GM19324 (cell line): Measurements from ENCODE around the gene SIL1.
"Not testable (repeated sequence)": the region's sequence is repeated elsewhere in the genome, so short reads cannot be mapped to it uniquely, and the experiment has no call there.

Experiments used
- ATAC-seq: cut with Tn5 transposase; IDR thresholded peaks from one replicate; pipeline ENCODE4 v1.9.1; 2021; ENCODE audit warnings: mild to moderate bottlenecking, moderate library complexity; ENCODE audit not compliant: unreplicated experiment, low FRiP score

The SIL1 gene

DNA sequence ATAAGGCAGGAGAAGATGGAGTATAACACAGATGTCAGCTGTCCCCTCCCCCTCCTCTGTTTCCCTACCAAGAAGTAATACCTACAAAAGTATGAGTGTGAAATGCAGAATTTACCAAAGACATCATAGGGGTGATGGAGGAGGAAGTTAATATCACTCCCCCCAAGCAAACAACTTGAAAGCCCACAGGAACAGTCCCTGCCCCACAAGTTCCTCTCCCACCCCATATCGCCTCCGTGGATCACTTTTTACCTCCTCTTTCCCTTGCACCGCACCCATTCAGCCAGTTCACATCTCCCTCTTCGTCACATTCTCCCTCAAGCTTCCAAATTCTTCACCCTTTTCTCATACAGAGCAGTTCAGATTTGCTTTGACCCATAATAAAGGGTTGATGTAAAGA lies 7.0 kb upstream of the SIL1 start:
- no peak for ATAC-seq

DNA sequence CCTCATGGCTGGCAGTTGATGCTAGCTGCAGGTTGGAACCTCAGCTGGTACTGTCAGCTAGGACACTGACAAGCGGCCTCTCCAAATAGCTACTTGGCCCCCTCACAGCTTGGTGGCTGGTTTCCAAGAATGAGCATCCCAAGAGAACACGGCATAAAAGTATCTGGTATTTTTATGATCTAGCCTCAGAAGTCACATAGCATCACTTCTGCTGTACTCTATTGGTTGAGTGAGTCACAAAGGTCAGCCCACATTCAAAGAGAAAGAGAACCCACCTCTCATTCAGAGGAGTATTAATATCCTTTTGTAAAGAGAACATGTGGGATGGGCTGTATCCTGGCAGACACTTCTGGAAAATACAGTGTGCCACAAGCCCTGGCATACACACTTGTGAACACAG lies 6.0 kb upstream of the SIL1 start:
- ATAC-seq: no peak

DNA sequence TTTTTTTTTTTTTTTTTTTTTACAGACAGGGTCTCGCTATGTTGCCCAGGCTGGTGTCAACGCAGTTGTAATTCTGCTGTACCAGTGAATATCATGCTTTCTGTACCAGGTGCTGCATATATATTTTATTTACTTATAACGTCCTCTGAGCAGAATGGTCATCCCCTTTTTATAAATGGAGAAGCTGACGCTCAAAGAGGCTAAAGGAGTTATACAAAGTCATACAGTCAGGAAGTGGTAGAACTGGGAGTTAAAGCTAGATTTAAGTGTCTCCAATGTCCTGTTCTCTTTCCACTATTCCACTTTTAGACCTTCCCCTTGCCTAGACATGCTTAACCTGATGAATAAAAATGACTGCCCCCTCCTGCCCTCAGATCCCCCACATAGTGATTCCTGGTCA lies 1.2 kb upstream of the SIL1 start:
- no peak for ATAC-seq

DNA sequence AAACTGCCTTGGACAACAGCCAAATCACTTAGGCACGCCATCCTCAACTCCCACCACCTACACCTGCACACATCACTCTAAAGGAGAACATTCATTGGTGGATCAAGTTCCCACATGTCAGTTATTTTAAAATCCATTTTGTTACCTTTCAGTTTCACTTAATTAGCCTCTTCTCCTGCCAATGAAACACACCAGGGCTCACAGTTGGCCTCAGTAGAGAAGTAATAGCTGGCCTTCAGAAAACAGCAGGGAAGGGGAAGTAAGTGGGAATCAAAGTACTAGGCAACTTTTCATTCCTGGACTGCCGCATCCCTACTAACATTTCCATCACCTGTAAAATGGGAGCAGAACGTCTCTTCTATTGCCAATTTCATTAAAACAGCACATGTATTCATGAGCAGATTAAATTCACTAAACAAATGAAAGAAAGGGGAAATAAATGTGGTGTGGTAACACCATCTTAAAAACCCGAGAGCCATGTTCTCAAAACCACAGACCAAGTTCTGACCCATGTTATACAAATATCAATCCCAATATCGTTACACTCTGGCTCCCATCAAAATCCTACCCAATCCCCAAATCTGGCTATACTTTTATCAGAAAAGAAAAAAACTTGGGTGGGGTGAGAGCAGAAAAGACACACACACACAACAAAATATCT lies 1.7 kb downstream of the SIL1 start:
- no peak for ATAC-seq

DNA sequence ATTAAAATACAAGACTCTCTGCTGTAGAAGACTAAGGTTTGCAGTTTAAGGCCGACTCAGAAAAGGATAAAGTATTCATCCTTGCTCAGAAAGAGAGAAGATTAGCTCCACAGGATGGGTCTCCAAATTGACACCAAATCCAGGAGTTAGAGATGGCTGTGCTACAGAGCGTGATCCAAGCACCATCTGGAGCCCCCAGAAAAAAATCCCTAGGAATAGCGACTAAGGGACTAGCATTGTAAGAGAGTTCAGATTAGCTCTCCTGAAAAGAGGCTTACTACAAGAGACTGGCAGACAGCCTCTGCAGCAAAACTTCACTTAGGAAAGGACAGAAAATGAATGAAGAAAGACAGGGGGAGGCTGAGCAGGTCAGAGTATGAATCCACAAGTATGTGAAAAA lies 3.7 kb downstream of the SIL1 start:
- no peak for ATAC-seq

DNA sequence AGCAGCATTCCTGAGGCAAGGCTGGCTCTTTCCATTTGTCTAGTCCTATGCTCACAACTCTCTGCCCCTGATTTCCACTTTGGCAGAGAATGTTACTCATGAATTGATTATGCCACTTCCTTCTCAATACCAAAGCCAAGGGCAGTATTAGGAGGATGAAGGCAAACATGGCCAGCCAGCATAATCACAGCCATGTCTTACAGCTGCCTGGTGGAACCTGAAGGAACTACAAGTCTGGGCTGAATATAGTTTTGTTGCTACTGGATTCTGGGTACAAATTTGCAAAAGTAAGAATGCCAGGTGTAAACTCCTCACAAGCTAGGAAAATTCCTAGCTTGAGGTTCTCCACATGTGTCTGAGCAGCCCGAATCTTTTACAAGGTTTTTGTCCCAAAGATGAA lies 4.2 kb downstream of the SIL1 start:
- no peak for ATAC-seq

DNA sequence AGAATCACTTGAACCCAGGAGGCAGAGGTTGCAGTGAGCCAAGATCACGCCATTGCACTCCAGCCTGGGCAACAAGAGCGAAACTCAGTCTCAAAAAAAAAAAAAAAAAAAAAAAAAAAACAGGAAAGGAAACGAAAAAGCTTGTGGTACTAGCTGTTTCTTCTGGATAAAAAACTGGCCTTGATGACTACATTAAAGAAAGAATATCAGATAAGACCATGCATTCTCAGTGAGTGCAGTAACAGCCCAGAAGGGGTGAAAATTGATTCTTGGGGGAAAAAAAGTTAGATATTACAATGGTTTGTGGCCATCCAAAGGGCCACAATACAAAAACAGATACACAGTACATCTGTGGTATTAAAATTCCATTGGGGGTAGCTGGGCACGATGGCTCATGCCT lies 5.3 kb downstream of the SIL1 start:
- ATAC-seq: not testable (repeated sequence)

DNA sequence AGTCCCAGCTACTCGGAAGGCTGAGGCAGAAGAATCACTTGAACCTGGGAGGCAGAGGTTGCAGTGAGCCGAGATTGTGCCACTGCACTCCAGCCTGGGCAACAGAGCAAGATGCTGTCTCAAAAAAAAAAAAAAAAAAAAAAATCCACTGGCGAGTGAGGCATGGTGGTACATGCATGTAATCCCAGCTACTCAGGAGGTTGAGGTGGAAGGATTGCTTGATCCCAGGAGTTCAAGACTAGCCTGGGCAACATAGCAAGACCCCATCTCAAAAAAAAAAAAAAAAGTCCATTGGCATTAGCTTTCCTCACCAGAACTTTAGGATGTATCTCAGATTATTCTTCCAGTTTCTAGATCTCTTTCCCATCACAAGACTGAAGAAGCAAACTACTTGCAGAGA lies 6.2 kb downstream of the SIL1 start:
- not testable (repeated sequence) for ATAC-seq

DNA sequence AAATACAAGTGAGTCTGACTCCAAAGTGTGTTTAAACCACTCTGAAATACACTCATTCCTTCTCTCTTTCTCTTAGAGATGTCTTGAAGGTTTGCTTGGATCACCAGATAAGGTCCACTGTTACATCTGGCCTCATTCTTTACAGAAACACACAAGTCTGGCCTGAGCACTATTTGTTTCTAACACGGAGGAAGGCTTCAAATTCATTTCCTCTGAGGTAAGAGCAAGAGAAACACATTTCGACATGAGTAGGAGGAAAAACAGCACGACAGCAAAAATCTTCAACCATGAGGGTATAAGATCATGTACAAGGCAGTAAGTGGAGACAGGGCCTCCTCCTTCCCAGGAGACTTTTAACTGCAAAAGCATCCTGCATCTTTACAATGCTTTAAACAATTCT lies 8.0 kb downstream of the SIL1 start:
- no peak for ATAC-seq

DNA sequence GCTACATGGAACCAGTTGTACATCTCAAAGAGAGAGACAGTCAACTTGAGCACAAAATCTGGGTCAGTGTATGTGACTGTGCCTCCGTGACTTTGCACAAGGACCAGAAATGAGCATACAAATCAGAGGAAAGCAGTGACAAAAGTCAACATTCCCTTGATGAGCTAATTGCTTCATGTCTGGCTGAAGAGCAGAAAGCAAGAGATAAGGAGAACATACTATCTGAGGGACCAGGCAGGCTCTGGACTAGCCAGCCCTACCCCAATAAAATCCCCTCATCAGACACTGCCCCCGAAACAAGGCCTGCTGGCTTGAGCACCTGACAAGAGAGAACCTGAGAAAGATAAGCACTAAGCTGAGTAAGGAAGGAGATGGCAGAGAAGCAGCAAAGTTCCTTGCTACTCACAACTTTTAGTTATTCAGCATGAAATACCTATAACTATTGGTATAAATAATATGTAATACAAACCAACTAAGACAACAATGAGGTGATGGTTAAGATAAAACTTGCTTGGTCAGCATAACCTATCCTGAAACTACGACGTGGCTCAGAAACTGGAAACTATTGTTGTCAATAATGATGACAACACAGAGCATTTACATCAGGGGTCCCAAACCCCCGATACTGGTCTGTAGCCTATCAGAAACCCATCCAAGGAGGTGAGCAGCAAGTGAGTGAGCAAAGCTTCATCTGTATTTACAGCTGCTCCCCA lies 9.5 kb downstream of the SIL1 start:
- ATAC-seq: no peak

DNA sequence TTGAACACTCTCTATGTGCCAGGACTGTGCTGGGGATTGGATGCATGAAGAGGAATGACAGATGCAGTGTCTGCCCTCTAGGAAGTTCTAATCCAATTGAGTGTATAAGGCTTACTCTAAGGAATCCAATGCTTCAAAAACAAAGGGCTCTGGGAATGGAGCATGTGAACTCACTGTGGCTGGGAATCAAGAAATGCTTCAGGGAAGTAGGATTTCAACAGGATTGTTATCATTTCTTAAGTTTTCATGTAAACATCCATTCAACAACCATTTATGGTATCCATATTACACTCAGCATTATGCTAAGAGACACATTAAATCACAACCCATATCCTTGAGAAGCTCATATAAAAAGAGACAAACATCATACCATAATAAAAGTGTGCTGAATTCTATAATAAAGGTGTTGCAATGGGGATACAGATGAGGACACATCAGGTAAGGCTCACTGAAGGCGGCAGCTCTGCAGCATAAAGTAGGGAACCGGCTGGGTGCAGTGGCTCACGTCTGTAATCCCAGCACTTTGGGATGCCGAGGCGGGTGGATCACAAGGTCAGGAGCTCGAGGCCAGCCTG lies 11.3 kb downstream of the SIL1 start:
- no peak for ATAC-seq

DNA sequence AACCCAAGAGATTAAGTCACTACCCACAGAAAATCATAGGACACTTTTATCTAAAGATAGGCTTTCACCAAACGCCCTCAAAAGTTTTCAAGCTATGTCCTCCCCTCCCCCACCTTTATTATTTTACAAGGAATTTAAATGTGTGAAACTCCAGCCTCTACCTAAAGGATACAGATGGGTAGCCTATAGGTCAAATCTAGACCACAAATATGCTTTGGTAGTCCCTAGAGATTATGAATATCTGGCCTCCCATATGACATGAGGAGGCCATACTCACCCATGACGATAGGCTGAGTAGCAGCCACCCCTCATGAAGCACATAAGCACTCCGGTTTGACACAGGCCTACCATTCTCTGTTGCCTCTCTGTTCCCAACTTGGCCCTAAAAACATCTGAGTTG lies 11.9 kb downstream of the SIL1 start:
- no peak for ATAC-seq

DNA sequence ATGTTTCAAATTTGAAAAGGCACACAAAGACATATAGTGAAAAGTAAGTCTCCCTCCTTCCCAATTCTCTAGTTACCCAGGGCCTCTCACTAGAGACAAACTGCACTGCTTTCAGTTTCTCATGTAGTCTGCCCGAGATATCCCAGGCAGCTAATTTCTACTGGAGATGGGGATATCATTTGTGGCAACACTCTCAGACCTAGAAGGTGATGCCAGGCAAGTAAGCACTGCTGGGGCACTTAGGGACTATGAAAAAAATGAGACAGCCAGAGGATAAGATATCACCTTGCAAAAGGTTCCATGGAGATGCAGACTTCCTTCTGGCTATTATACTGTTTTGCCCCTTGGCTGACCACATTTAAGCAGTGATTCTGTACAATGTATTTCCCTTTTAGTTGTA lies 12.6 kb downstream of the SIL1 start:
- ATAC-seq: no peak

DNA sequence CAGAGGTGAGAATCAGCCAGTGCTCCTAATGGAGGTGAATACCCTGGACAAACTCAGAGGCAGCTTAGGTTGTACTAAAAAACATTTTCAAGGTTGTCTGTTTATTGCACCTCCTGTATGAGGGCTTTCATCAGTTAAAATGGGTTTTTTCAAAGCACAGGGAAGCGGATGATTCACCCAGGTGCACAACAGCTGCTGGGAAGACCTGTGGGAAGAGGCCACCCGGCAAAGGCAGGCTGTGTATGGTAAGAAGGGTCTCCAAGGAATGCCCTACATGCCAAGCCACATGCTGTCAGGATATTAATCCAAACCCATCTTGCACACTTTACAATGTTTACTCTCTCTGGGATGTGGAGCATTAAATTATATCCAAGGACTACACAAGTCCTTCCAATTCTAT lies 14.7 kb downstream of the SIL1 start:
- ATAC-seq: no peak

DNA sequence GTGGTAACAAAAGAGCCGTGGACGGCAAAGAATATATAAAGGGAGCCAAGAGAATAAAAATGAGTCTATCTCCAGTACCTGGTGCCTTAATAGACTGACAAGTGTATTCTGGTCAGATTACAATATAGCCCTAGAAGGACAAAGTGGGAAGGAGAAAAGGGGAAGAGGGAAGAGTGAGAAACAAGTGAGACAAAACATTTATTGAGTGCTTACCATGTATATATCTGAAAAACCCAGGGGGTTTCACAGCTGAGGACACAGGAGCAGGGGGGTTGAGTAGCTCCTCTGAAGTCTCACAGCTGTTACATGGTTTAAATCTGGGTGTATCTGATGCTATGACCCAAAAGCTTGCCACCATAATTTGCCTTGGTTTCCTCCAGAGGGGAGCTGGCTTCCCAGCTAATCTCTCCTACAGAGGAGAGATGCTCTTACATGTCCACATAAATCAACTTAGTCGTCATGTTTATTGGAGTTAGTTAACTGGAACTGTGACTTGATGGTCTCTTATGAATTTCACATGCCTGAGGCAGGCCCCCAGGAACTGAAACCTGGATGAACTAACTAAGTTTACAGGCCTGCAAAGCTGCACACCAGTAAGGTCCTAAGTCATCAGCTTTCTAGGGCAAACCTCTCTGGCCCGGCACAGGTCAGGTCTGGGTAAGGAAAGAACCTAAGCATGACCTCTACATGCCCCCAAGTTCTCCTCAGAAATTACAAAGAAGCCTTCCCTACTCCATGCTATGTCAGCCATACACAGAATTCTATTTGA lies 15.5 kb downstream of the SIL1 start:
- ATAC-seq: no peak

DNA sequence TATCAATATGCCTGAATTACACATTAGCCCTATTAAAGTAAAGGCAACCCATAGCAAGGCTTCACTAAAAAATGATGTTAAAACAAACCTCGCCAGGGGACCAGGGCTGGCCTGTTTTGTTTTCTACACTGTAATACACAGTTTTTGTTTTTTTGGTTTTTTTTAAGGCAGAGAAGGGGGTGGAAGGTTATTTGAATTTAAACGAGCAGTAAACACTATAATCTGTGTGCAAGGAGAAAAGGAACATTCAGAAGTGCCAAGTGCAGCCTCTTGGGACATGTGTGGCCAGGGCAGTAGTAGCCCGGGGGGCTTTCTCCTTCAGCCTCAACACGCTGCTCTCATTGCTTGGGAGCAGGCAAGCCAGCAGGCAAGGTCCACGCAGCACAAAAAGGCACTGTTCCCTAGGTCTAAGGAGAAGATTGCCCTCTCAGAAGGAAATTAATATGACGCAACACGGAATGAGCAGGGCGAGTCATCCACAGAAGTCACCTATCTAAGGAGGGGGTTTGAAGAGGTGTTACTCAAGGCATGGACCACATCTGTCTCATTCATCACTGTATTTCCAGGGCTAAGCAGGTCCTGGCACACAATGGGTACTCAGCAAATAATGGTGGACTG lies 16.2 kb downstream of the SIL1 start:
- no peak for ATAC-seq

DNA sequence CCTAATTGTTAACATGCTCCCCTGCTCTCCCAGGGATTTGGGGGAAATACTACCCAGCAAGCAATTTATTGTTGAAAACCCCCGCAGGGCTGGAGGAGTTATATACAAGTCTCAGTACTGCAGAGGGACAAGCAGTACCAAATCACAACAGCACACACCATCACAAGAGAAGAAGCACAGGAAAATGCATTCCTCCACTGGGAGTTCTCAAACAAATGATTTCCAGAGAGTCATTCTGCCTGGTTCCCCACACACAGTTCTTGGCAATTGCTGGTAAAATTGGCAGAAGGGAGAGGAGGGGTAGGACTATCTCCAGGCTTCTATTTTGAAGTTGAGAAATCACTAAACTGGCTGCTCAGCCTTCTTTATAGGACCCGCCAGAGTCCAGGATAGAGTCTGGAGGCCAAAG lies 16.8 kb downstream of the SIL1 start:
- ATAC-seq: no peak

DNA sequence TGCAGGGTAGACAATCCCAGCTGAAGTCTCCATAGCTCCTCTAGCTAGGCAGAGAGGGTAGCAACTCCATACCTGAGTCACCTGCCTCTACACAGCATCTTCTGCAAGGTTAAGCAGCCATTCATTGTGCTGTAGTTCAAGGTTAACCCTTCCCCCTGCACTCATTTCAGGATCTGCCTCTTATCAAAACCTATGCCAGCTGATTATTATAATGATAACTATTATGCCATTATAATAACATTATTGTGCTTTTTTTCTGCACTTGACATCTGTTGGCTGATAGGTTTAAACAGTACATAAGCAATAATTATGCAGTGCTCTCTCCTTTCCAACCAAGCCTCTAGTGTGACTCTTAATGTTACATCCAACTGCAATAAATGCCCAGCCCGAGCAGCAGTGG lies 17.3 kb downstream of the SIL1 start:
- no peak for ATAC-seq

DNA sequence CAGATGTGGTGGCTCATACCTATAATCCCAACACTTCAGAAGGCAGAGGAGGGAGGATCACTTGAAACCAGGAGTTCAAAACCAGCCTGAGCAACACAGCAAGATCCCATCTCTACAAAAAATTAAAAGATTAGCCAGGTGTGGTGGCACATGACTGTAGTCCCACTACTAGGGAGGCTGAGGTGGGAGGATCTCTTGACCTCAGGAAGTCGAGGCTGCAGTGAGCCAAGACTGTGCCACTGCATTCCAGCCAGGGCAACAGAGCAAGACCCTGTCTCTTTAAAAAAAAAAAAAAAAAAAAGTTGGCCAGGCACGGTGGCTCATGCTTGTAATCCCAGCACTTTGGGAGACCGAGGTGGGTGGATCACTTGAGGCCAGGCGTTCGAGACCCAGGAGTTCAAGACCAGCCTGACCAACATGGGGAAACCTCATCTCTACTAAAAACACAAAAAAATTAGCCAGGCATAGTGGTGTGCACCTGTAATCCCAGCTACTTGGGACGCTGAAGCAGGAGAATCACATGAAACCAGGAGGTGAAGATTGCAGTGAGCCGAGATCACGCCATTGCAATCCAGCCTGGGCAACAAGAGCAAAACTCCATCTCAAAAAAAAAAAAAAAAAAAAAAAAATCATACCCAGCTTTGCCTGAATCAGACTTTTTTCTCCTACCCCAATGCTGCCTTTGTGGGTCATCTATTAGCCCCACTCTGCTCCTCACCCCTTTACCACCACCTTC lies 18.2 kb downstream of the SIL1 start:
- not testable (repeated sequence) for ATAC-seq

DNA sequence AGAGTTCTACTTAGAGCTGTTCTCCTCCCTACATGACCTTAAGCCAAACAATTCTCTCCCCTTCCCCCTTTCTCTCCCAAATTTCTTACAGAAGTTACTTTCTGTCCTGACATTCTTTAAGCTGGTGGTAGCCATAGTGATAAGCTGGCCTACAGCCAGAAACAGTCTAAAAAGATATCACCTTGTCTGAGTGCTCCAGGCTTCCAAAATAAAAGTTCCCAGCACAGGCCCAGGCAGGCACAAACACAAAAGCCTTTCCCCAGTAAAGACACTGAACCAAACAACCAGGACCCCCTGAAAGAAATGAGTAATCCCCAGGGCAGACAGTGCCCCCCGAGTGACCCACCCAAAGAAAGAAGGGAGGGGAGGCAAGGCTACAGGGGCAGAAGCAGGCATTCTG lies 19.2 kb downstream of the SIL1 start:
- no peak for ATAC-seq
